NCI-H2171 (cell line): ENCODE measurements around the gene GPR15.
"Not testable (repeated sequence)": the region's sequence is repeated elsewhere in the genome, so short reads cannot be mapped to it uniquely, and the experiment has no call there.

Source experiments
- DNase-seq: peaks from one replicate; lab custom pipeline; 2025; lab: John Stamatoyannopoulos, UW

The GPR15 gene

DNA sequence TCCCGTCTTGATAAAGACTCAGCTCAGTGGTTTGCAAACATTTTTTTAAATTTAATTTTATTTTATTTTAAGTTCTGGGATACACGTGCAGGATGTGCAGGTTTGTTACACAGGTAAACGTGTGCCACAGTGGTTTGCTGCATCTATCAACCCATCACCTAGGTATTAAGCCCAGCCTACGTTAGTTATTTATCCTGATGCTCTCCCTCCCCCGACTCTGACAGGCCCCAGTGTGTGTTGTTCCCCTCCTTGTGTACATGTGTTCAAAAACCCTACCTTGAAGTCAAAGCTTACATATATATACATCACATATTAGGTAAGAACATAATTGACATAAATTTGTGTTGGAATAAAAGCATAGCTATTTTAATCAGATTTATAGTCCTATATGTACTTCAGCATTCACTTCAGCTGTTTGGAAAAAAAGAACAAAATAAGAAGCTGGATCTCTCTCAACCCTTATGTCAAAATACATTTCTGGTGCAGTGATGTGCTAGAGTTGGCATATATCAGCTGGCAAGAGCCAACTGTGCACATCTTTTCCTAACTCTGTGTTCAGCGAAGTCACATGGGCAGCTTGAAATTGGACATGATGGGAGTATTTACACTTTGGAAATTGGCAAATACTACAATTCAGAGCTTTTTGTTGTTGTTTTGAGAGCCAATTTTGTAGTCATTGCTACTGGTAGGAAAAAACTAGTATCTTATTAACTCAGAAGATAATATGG is 26.5 kb downstream of the GPR15 start:
- no peak for DNase-seq

DNA sequence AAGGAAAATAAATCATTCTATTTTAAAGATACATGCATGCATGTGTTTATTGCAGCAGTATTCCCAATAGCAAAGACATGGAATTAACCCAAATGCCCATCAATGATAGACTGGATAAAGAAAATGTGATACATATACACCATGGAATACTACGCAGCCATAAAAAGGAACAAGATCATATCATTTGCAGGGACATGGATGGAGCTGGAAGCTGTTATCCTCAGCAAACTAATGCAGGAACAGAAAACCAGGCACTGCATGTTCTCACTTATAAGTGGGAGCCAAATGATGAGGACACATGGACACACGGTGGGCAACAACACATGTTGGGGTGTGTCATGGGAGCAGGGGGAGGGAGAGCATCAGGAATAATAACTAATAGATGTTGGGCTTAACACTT is 28.0 kb downstream of the GPR15 start:
- not testable (repeated sequence) for DNase-seq

DNA sequence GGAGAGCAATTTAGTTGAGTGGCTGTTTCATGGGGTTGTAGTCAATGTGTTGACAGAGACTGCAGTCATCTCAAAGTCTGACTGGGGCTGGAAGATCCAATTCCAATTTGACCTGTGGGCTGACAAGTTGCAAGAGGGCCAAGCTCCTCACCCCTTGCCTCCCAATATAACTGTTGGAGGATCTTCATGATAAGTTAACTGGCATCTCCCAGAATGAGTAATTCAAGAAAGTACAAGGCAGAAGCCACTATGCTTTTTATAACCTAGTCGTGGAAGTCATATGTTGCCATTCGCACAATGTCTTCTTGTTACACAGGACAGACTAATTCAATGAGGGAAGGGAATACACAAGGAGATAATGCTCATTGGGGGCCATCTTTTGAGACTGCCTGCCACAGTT is 29.1 kb downstream of the GPR15 start:
- no peak for DNase-seq

DNA sequence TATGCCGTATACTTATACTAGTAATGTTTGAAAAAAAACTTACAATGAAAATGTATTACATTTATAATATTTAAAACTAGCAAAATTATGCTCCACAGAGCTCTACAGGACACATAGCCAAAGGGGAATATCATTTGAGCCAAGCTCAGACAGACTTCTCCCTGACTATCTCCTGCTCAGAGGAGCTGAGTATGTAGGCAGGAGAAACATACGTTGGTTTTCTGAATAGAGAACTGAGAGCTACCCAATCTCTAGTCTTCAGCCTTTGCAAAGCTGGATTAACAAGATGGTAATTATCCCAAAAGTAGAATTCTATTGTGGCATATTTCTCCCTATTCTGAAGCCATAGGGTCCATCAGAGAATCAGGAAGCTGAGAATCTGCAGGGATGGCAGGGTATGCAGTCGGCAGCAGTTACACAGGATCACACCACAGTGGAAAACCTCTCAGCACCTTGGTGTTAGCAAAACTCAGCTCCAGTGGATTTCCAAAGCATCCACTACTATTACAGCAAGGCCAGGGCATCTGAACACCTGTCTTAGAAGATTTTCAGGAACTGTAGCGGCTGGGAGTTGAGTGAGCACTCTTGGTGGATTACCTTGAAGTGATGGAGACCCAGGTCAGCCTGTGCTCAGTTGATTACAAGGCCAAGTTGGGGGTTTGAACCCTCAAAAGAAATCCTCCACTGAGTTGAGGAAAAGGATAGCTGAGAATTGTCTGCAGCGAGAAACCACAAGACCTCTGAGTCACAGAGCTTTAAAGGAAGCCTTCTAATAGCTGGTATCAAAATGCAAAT is 30.1 kb downstream of the GPR15 start:
- DNase-seq = no peak

DNA sequence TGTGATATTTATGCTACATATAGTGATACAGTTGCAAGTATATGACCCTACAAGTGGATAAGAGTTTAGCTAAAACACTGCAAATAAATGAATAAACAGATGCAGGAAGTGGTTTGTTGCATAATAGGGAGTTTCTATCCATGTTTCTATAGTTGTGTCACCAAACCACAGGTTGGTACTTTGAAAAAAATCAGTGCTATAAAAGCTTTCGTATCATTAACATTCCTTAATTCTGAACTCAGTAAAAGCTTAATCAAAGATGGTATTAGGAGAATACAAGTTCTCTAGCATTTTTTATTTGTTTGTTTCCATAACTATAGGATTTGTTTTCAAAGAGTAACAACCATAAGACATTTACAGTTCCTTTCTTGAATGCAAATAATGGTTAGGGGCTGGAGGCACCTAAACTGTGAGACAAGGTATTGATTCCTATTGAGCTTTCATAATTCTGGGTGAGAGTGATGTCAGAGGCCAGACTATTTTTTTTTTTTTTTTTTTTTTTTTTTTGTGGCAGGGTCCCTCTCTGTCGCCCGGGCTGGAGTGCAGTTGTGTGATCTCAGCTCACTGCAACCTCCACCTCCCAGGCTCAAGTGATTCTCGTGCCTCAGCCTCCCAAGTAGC is 32.0 kb downstream of the GPR15 start:
- no peak for DNase-seq

DNA sequence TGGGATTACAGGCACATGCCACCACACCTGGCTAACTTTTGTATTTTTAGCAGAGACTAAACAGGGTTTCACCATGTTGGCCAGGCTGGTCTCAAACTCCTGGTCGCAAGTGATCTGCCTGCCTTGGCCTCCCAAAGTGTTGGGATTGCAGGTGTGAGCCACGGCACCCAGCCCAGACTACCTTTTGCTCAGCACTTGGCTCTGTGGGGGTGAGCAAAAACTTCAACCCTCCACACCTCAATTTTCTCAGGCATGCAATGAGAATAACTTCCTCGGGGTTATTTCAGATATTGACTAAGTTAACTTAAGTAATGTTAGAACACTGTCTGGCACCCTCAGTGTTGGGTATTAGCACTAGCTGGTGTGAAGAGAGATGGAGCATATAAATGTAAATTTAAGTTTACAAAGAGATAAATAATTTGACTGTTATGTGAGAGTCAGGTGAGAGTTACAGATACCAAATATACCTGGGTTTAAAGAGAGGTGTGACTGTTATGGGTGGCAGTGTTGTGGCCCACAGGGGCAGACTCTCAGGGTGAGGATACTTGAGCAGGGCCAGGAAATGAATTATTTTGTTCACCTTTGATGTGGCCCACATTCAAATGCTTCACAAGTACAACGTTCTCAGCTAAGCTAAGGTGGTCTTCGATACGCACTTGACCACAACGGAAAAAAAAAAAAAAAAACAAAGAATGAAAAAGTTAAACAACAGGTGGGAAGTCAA is 32.7 kb downstream of the GPR15 start:
- DNase-seq = no peak

DNA sequence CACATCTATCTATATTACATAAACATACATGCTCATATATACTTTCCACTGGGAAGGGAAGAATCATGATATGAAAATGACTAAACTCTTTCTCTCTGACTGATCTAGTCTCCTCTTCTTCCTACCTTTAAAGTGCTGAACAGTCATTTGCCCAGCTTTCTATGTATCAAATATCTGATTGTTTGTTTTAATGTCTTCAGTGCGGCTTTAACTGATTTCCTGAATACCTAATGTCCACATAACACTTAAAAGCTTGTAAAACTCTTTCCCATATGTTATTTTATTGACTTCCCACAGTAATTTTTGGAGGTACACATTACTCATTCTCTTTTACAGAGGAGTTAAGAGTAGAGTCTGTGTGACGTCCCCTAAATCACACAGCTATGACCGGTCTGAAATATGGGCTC is 33.5 kb downstream of the GPR15 start:
- no peak for DNase-seq

DNA sequence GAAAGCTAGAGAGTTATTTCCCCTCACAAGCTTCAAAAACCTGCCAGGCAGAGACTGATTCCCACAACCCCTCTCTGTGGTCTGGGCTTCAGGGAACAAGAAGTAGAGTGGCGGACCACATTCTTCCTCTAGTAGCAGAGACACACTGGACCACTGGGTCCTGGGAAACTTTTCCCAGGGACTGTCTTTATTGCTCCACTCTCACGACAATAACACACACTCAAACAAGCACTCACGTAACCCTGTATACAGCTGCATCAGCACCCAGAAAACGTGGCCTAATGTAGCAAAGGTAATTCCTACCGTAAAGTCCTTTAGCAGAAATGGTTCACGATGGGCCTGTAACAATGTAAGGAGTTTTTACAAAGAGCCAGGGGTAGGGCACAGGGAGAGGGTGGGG is 34.1 kb downstream of the GPR15 start:
- no peak for DNase-seq

DNA sequence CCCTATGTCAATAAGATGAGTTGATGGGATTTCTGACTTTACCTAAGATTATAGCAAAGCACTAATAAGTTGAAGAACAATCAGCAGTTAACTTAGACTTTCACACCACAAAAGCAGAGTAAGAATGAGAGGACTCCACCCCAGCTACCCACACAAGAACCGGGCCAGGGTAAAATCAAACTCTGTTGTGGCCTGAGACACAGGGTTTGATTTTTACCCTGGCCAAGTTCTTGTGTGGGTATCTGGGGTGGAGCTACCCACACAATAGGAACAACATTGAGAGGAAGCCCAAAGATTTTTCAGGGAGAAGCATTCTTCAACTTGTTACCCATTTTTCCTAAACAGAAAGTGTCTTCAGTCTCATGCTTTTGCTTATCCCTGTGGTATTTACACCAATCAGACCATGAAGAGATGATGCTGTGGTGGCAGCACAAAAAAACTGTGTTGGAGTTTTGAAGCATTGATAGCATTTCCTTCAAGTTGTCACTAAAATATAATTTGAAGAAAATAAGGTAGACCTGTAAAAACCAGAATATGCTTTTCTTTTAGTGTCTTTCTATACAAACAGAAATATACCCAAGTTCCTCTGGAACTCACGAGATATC is 36.0 kb downstream of the GPR15 start:
- DNase-seq = no peak

DNA sequence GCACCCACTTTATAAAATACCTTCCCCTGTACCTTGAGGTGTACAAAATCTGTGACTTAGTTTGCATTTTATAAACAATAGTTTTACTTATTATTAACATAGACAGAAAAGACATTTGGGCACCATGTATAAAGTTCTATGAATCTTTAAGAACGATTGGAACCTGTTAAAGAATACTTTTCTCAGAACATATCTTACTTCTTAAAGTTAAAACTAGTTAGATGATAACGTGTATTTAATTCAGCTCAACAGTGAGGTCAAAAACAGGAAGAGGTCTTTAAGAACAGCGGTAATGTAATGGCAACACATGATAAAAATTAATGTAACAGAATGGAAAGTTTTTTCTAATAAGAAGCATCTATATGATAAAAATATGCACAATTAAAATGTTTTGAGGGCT is 36.6 kb downstream of the GPR15 start:
- DNase-seq = no peak

DNA sequence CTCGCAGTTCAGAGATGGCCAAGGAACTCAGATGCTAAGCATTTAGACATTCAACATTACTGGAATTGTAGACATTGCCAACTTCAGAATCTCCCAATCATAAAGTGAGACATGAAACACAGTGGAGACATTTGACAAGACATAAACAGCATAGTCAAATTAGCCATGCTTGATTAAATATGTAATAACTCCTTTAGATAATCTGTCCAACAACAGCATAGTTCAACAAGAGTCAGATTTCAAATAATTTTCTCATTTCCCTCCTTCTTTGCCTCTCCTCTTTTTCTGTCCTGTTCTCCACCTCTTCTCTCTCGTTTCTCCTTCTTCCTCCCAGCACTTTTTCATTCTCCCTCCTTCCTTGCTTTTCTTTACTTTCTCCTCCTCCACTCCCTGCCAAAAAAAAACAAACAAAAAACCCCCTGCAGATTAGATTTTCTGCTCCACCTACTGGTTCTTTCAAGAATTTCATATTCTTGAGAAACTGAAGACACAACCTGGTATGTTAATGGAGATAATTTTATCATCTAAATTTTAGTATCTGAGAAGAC is 41.5 kb downstream of the GPR15 start:
- DNase-seq = no peak

DNA sequence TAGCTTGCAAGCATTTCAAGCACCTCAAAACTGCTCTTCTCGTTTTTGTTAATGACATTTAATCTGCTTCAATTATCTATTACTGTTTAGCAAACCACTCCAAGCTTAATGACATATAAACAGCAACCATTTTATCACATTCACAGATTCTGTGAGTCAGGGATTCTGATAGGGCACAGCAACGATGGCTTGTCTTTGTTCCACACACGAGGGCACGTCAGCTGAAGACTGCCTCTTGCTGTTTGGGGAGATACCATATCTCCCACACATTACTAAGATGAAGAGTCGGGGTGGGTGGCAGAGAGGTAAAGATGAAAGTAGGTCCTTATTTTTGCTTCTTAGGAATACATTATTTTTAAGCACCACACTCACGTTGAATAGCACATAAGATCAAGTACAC is 42.4 kb downstream of the GPR15 start:
- DNase-seq = no peak

DNA sequence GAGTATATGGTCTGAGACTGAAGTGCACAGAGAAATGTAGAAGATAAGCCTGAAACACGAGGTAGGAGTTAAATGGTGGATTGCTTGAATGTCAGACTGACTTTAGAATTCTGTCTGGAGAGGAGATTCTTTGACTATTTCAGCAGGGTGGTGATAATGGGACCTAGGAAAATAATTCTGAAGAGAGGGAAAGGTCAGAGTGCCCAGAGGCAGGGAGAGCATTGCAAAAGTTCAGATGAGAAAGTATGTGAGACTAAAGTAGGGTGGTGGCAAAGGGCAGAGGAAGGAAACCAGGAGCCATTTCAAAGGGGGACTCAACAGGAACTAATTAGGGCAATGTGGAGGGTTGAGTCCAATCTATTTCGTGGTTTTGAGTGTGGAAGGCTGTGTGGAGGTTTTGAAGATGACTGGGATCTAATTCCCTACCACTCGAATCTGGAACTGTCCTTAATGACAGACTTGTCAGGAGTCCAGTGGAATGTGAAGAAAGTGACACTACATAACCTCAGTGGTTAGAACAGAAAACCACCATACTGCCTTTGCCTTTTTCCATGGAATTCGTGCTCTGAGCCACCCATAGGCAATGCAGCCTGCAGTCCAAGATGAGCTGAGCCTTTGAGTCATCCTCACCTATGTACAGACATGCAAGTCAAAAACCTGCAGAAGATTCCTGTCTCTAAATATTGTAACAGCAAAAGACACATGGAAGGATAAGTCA is 45.6 kb downstream of the GPR15 start:
- DNase-seq = no peak

DNA sequence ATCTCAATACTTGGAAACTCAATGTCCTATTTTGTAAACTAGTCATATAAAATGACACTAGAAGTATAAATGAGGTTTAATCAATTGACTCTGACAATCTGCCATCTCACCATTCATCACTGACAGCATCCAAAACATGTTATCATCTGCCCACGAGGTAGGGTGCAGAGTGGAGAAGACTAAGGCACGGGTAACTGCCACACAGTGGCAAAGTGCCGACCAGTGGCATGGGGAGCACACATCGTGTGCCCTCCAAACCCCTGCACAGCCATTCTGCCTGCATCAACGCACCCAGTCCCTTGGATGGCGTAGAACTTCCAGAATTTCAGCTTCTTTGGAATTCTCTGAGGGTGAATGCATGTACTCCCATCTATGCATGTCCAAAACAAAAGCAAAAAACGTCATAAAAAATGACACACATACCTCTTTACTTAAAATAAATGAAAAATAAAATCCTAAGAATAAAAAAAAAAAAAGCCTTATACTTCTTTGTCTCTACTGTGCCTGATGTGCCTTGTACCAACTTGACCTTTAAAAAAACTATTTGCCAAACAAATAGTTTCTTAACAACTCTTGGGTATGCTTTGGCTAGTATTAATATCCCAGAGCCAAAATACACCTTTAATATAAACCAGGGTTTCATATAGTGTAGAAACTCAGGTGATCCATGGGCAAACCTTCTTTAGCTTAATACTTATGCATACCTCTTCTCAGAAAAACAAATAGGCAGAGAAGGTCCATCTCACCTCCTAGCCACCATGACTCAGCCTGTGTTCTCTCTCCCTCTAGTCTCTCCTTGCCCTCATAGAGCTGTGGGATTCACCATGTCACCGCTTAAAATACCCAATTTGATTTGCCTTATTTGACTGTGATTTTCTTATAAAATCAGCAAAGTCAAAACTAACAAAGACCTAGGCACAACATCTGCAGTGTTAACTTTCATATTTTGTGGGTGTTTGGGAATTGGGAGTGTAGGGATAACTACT is 48.9 kb downstream of the GPR15 start:
- DNase-seq = no peak

DNA sequence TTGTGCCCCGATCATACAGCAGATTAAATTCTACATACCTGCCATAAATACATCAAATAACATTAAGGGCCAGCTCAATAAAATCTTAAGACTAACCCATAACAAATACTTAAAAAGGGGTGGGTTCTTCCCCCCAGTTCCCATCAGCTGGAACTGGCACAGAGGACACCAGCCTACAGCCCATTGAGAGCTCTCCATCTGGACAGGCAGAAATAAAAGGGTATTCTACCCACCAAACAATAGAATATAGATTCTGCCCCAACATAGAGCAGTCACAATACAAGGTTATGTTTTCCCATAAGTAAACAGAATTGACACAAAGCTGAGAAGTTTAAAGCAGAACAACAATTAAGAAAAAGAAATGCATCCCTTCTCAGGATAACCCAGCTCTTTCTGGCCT is 49.7 kb downstream of the GPR15 start:
- DNase-seq = no peak

DNA sequence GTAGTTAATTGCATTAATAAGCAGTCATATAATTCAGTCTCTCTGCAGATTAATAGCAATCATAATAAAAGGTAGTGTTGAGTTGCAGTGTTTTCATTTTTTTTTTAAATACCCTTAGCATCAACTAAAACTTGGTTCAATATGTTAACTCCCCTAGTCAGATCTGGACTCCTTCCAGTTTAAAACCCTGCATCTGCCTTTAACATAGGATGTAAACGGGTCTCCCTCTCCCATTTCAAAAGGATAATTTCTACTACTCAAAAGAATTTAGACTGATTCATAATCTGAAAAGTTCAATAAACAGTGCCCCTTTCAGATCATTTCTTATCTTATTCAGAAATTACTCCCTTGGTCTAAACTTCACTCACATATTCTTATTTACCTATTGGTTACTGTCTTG is 50.3 kb downstream of the GPR15 start:
- no peak for DNase-seq

DNA sequence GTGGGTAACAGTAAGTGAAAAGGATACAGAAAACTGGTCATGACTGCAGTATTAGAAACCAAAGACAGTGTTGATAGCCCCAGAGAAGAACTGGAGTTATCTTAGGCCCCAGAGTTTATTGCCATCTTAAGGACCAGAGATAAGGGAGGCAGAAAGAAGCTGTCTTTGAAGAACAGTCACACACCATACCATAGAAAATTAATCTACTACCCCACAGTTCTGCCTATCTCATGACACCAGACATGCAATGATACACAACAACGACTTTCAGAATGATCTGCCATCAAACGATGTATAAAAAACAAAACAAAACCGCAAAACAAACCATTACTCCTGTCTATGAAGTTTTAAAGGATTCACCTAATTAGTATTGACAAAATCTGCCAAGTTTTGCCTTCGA is 52.0 kb downstream of the GPR15 start:
- no peak for DNase-seq
